HL-60/S4 treated with retinoic acid at 250 ng/mL for 4 days and 3 days (cell line): Measurements from ENCODE around the gene TUFM.
"Not testable (repeated sequence)": the region's sequence is repeated elsewhere in the genome, so short reads cannot be mapped to it uniquely, and the experiment has no call there.

Source experiments
- in situ Hi-C: fragments of 300-500 bp; cut with MboI; formaldehyde crosslinking; loops from 2 replicates; pipeline ENCODE4 v1.7.0; 2022; ENCODE audit warnings: low sequenced_read_pairs

The TUFM gene

GRCh38 chr16:28820016-28820415 is 26.1 kb downstream of the TUFM start:
- in situ Hi-C loops, result no loop called here

- in situ Hi-C loops, result not testable (repeated sequence)
Measured at GRCh38 chr16:28807445-28808120, 38.6 kb downstream of the TUFM start.

GRCh38 chr16:28802235-28803019 is 43.7 kb downstream of the TUFM start:
- in situ Hi-C loops, result not testable (repeated sequence)
